Measurements from ENCODE around the gene PHC2.
A peak's percentile ranks its signal among the peaks of the same experiment; 100 is the strongest.
"Not testable (repeated sequence)": the region's sequence is repeated elsewhere in the genome, so short reads cannot be mapped to it uniquely, and the experiment has no call there.

The PHC2 gene

DNA sequence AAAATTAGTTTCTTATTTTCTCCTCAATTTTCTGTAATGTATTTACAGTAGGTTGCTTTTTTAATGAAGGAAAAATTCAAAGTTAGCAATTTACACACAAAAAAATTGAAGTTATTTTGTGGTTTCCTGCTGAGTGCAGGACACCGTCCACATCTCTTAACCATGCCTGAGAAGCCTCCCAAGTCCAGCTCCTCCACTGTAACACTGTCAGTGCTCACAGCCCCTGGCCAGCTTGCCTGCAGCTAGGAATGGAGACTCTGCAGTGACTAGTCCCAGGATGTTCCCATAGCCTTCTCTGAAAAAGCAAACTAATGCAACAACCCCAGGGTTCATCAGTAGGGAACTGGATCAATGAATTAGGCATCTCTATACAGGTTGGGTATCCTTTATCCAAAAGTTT is 113.5 kb downstream of the PHC2 start:
- DNase-seq (ENCODE audit: low read depth in 4 of 4, low spot score in 1 of 4): no peak

DNA sequence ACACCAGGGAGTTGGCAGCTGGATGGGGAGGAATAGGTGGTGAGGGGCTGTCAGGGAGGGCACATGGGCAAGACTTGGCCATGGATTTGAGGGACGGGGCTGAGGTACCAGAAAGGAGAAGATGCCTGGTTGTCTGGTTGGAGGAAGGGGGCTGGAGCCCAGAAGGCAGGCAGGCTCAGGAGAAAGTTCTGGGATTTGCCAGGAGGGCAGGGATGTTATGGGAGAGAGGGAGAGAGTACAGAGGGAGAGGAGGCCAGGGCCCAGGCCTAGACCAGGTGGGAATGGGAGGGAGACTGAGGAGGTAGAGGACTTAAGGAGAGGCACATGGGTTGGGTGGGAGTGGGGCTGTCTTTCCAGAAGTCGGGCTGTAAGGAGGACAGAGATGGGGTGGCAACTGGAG is 114.3 kb downstream of the PHC2 start:
- DNase-seq (ENCODE audit: low read depth in 4 of 4, low spot score in 1 of 4): no peak

DNA sequence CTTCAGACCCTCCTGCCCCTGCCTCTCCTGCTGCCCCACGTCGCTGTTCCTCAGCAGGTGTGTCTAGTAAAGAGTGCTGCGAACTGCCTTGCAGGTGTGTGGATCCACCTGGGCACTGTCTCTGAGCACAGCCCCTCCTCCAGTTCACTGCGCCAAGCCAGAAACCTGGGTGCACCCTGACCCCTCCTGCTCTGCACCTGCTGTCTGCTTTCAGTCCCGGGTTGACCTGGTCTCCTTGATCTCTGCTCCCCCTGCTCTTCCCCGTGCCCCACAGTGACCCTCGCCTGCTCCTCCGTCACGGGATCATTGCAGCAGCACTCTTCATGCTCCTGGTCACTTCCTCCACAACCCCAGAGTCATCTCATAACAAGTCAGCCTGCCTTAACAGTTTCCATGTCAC is 116.5 kb downstream of the PHC2 start:
- no peak for DNase-seq (ENCODE audit: low read depth in 4 of 4, low spot score in 1 of 4)

DNA sequence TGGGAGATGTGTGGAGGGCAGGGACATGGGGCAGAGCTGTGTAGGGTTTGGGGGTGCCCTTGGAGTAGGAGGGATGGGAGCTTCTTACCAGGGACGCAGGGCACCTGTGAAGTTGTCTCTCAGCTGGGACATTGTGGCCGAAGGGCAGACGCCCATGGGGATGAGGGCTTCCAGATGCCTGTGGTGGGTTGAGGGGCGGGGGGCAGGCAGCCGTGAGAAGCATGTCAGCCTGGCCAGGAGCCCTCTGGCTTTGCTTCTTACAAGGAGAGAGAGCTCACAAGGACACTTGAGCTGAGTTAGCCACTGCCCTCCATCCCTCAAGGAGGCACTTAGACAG is 118.5 kb downstream of the PHC2 start:
- no peak for DNase-seq (ENCODE audit: low read depth in 4 of 4, low spot score in 1 of 4)

DNA sequence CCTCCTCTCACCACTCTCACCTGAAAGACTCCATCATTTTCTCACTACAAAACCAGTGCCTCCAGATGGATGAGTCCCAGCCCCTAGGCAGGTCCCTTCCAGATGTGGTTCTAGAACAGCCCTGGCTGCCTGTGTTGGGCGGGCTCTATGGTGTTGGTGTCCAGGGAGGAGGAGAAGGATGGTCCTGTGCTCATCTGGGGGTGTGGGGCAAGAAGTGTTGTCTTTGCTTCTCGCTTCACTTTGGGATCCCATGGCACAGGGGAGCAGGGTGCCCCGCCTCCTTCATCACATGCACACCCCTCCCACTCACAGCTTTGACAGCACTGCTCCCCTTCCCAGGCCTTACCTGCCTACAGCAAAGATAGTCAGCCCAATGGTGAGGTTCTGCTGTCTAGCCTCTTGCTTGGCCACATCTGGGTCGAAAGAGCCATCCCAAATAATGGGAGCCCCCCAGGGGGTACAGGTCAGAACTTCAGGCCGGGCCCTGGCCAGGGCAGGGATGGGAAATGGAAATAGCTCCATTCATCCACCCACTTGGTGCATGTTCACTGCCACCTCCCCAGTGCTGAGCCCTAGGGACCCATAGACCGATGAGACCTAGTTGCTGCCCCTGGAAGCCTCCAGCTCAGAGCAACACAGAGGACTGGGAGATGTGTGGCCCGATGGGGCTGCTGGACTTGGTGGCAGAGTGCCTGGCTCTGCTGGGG is 119.0 kb downstream of the PHC2 start:
- DNase-seq (ENCODE audit: low read depth in 4 of 4, low spot score in 1 of 4): no peak

DNA sequence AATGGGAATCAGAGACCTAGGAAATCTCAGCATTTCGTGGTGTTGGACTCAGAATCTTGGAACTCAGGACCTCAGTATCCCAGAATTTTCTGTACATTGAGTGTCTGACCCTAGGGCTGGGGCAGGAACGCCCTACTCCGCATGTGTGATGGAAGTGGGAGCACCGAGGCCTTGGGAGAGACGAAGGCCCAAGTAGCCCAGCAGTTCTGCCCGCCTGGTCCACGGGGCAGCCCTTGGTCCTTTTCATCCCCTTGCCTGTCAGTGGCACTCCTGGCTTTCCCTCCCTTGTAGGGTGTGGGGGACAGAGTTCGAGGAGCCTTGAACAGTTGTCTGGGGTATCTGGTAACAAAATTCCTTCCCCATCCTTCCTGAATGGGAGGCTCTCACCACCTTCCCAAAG is 120.2 kb downstream of the PHC2 start:
- no peak for DNase-seq (ENCODE audit: low read depth in 4 of 4, low spot score in 1 of 4)

DNA sequence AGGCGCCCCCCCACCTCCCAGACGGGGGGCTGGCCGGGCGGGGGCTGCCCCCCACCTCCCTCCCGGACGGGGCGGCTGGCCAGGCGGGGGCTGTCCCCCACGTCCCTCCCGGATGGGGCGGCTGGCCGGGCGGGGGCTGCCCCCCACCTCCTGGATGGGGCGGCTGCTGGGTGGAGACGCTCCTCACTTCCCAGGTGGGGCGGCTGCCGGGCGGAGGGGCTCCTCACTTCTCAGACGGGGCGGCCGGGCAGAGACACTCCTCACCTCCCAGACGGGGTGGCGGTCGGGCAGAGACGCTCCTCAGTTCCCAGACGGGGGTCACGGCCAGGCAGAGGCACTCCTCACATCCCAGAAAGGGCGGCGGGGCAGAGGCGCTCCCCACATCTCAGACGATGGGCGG is 121.5 kb downstream of the PHC2 start:
- DNase-seq (ENCODE audit: low read depth in 4 of 4, low spot score in 1 of 4): not testable (repeated sequence)

DNA sequence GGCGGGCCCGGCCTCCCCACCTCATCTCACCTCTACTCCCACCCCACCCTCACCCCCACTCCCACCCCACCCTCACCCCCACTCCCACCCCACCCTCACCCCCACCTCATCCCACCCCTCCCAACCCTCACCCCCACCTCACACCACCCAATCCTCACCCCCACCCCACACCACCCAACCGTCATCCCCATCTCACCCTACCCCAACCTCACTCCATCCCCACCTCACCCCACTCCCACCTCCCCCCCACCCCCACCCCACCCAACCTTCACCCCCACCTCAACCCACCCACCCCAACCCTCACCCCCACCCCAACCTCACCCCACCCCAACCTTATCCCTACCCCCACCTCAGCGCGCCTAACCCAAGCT is 123.4 kb downstream of the PHC2 start:
- no peak for DNase-seq (ENCODE audit: low read depth in 4 of 4, low spot score in 1 of 4)

DNA sequence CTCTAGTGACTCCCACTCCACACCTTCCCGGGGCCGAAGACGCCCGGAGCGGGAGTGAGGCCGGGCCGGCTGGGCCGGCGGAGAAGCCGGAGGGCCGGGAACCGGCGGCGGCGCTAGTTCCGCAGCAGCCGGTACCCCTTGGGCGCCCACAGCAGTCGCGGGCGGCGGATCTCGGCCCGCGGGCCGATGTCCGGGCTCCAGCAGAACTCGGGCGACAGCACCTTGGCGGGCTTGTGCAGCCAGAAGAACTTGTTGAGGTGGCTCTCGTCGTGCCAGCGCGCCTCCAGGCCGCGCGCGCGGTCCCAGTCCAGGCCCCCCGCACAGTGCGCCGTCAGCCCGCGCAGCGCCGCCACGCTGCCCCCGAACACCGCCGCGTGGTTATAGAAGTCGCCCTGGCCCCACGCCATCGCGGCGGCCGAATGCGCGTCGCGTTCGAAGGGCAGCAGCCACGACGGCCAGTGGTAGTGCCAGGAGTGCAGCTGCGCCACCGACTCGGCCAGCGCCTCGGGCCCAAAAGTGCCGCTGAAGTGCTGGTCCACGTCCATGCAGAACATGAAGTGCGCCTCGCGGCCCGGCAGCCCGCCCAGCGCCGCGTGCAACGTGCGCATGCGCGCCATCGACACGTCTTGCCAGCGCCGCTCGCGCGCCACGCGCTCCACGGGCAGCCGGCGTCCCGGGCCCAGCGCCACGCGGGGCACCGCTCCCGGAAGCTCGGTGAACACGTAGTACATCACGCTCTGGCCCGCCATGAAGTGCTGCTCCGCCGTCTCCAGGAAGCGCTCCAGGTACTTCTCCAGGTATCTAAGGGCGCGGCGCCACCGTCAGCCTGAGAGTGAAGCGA is 124.0 kb downstream of the PHC2 start:
- DNase-seq (ENCODE audit: low read depth in 4 of 4, low spot score in 1 of 4): no peak

DNA sequence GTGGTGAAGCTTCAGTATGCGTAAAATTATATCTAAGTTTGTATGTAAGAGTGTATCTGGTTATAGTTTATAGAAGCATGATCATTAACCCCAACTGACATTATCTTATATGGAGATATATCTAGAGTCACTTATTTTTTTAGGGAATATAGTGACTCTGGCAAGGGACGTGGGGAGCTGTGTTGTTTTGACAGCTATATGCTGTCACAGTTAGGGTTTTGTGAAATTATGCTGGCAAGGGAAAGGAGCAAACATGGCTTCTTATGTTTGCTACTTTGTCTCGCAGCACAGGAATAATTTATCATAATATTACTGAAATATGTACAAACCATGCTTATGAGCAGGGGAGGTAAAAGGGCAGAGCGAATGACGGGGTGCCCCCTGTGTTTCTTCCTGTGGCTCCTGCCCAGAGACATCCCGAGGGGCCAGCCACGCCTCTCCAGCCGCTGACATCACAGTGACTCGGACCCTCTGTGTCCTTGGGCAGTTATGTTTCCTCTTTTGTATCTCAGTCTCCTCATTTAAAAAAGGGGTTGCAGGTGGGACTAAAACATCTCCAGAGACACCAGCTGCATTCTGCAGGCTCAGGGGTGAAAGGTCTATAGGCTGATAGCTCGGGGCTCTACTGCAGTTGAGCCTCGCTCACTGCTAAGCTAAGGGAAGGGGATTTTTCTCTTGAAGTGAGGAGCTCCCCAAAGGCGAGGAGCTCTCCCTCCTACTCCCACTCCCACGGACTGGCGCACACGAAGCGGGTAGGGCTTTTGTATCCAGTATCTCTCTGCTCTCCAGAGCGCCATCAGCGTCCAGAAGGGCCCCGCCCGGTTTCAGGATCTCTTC is 124.9 kb downstream of the PHC2 start:
- DNase-seq (ENCODE audit: low read depth in 4 of 4, low spot score in 1 of 4): no peak

DNA sequence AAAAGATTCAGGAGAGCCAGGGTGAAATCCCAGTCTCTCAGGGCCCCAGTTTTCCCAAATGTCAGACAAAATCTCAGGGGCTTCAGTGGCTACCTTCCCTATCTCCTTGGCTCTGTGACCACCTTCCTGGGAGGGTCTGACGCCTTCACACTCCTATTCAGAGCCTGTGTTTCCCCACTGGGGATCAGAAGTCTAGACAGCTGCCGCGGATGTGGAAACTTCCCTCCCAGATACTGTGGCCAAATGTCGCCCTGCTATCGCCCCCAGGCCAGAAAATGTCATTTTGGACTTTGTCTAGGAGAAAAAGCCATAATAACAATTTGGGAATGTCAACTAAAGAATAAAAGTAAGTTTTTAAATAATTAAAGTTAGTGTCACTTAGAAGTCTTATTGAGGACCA is 125.9 kb downstream of the PHC2 start:
- no peak for DNase-seq (ENCODE audit: low read depth in 4 of 4, low spot score in 1 of 4)

DNA sequence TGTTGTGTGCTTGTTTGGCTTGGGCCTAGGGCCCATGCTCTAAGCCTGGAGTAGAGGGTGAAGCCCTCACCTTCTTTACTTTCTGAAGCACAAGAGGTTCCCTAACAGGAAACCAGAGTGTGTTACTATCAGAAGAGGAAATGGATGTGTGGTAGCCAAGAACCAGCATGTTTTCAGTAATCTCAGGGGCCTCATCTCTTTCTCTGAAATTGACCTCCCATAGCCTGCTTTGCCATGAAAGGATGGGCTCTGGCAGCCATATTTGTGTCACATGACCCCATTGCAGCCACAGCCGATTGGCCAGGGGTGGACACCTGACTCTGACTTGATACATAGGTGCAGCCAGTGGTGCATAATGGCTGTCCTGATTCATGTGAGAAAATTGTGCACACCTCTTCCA is 128.6 kb downstream of the PHC2 start:
- DNase-seq (ENCODE audit: low read depth in 4 of 4, low spot score in 1 of 4): no peak

DNA sequence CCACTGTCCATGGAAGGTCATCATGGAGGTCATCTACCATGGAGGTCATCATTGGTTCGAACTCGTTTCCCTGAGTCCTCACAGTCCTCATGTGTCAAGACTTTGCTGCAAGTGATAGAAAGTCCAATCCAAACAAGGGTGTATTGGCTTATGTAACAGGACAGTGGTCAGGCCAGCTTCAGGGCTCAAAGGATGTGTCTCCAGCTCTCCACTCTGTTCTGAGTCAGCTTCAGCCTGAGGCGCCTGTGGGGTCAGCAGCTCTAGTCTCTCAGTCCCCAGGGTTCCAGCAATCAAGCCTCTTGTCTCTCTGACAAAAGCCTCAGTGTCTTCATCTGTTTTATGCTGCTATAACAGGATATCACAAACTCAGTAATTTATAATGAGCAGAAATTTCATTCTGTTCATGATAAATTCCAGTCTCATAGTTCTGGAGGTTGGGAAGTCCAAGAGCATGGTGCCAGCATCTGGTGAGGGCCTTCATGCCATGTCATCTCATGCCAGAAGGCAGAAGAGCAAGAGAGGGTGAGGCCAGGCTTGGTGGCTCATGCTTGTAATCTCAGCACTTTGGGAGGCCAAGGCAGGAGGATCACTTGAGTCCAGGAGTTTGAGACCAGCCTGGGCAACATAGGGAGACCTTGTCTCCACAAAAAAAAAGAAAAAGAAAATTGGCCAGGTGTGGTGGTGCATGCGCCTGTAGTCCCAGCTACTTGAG is 129.5 kb downstream of the PHC2 start:
- DNase-seq (ENCODE audit: low read depth in 4 of 4, low spot score in 1 of 4): no peak

DNA sequence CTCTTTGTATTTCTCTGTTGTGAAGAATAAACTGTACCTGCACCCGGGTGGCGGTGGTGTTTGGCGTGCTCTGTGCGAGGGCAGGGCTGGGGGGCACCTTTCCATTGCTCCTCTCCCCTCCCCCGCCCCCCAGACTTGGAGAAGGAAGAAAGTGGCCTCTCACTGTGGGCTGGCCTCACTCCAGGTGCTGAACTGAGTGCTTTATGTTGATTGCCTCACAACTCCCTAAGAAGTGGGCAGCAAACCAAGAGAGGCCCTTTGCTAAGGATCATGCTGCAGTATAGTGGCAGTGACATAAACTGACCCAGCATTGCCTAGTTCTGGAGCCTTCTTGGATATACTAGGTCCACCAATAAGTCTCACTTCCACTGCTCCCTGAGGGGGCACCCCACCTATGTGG is 130.2 kb downstream of the PHC2 start:
- DNase-seq (ENCODE audit: low read depth in 4 of 4, low spot score in 1 of 4): no peak

DNA sequence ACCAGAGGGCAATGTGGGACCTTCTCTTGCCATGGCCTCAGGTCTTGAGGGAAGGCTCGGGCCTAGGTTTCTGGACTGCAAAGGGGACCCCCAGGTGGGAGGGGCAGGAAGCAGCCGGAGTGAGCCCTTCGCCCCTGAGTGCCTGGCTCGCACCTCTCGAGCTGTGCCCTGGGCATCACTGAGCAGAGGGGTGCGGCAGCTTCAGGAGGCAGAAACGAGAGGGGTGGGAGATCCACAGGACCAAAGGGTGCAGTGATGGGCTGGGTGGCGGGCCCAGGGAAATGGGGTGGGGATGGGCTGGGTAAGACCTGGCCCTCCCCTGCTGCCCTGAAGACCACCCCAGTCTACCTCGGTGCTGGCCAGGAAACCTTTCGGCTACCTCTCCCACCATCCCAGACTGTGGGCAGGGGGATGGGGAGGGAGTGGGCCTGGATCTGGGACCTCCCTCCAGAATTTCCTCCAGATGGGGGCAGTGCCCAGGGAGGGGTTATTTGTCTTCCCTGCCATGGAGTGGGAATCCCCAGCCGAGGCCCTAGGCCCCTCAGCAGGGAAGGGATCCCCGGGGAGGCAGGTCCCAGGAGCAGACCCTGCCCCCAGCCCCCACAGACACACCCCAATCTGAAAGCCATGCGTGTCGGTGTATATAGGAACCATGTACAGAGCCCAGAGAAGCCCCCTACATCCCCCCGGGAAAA is 131.3 kb downstream of the PHC2 start:
- DNase-seq (ENCODE audit: low read depth in 4 of 4, low spot score in 1 of 4): no peak

DNA sequence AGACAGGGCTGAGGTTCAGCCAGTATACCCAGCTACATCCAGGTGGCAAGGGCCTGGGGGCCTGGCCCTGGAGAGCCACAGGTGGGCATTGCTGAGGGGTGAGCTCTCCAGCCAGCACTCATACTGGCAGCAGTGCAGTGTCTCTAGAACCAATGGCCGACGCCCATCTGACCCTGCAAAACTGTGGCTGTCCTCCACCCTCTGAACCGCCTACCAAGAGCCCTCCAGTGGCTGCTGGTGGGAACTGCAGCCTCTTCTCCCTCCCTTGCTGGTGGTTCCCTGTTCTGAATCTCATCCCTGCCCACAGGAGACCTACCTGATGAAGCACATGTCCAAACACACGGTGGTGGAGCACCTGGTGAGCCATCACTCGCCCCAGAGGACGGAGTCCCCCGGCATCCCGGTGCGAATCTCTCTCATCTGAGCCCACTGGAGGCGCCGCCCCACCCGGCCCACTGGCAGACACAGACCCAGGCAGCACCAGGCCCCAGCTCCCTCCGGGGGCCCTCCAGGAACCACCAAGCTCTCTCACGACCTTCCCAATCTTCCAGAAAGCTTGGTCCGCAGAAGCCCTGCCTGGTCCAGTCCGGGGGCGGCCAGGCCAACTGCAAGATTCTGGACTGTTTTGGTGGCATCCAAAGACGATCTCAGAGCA is 132.1 kb downstream of the PHC2 start:
- peak; percentile 26 to 40 (median 32) for DNase-seq (ENCODE audit: low read depth in 4 of 4, low spot score in 1 of 4)

DNA sequence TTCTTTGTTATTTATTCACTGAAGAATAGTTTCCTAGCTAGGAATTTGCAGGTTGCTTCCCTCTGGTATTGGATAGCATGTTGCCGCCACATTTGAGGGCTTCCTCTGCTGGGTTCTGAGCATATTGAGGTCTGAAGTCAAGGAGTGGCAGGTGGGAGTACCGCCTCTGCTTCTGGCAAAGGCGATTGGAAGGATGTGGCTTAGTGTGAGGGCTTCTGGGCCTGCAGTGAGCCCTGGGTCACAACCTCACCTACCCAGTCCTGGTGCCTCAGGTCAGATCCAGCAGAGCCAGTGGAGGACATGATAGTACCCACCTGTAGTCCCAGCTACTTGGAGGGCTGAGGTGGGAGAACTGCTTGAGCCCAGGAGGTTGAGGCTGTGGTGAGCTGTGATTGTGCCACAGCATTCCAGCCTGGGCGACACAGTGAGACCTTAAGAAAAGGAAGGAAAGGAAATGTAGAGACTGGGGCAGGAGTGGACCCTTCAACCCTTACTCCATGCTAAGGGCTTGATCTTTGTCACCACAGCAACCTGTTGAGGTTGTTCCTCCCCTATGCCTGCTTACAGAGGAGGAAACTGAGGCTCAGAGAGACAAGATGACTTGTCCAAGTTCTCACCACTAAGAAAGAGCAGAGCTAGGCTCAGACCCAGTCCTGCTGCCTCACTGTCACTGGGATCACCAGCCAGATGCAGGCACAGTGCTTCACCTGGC is 132.8 kb downstream of the PHC2 start:
- no peak for DNase-seq (ENCODE audit: low read depth in 4 of 4, low spot score in 1 of 4)

DNA sequence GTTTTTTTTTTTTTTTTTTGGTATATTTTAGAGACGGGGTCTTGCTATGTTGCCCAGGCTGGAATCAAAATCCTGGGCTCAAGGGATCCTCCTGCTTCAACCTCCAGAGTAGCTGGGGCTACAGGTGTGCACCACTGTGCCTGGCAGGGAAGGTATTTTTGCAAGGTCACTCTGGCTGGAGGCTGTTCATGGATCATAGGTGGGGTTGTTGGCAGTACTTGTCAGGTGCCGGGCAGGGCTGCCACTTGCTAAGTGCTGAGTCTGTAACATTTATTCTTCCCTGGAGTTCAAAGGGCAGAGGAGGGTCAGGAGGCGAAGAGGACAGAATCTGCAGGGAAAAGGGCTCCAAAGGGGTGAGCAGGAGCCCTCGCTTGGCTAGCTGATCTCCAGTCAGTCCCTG is 134.1 kb downstream of the PHC2 start:
- no peak for DNase-seq (ENCODE audit: low read depth in 4 of 4, low spot score in 1 of 4)

DNA sequence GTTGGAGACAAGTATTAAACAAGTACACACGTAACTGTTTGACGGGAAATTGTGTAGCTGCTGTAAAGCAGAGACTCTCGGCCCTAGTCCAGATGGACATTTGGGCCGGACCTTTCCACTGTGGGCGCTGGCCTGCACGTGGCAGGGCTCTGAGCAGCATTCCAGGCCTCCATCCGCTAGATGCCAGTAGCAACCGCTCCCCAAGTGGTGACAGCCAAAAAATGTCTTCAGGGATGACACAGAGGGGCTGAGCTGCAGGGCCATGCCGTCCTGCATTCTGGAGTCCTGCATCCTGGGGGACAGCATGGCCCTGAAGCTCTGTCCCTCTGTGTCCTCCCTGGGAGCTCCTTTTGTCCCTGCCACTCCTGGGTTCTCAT is 134.8 kb downstream of the PHC2 start:
- DNase-seq (ENCODE audit: low read depth in 4 of 4, low spot score in 1 of 4): no peak

Measured in stimulated activated CD4-positive, alpha-beta T cell treated with anti-CD3 and anti-CD28 coated beads, Interleukin-1b, Interleukin-23, amount 100 ng/mL, for 24 hours (primary cell).